ENCODE measurements around the gene VWA5A.

The VWA5A gene

GRCh38 chr11:124176925-124177715 lies 61.9 kb downstream of the VWA5A start:
- TF ChIP-seq CTCF (IDR thresholded peaks at IDR 0.05; ENCODE audit: insufficient read depth, low read depth, low read length, missing control alignments) = no peak
- no peak for DNase-seq (ENCODE audit: low read depth)
- no peak overlapping the region for H3K4me3 ChIP-seq (ENCODE audit: low read length)

GRCh38 chr11:124179310-124179709 lies 64.1 kb downstream of the VWA5A start:
- DNase-seq (ENCODE audit: low read depth) = peak; percentile 10
- no peak for TF ChIP-seq CTCF (IDR thresholded peaks at IDR 0.05; ENCODE audit: insufficient read depth, low read depth, low read length, missing control alignments)
- H3K4me3 ChIP-seq (ENCODE audit: low read length) = no peak overlapping the region

GRCh38 chr11:124183068-124183467 lies 67.8 kb downstream of the VWA5A start, which contains the start of gene OR10D3:
Gene OR10D3, plus strand, starts transcription at chr11:124183345. Its CDS starts 1,925 bp downstream, at chr11:124185270.
- H3K4me3 ChIP-seq (ENCODE audit: low read length) = no peak within 1 kb of the TSS
- TF ChIP-seq CTCF (IDR thresholded peaks at IDR 0.05; ENCODE audit: insufficient read depth, low read depth, low read length, missing control alignments) = no peak
- no peak for DNase-seq (ENCODE audit: low read depth)

GRCh38 chr11:124190298-124191139 lies 75.3 kb downstream of the VWA5A start:
- TF ChIP-seq CTCF (IDR thresholded peaks at IDR 0.05; ENCODE audit: insufficient read depth, low read depth, low read length, missing control alignments) = no peak
- no peak for DNase-seq (ENCODE audit: low read depth)
- no peak overlapping the region for H3K4me3 ChIP-seq (ENCODE audit: low read length)

- no peak for DNase-seq (ENCODE audit: low read depth)
- no peak for TF ChIP-seq CTCF (IDR thresholded peaks at IDR 0.05; ENCODE audit: insufficient read depth, low read depth, low read length, missing control alignments)
- no peak overlapping the region for H3K4me3 ChIP-seq (ENCODE audit: low read length)
Observed at GRCh38 chr11:124193221-124194010, 78.2 kb downstream of the VWA5A start.

- DNase-seq (ENCODE audit: low read depth) = peak; percentile 66
- TF ChIP-seq CTCF (IDR thresholded peaks at IDR 0.05; ENCODE audit: insufficient read depth, low read depth, low read length, missing control alignments) = no peak
- no peak overlapping the region for H3K4me3 ChIP-seq (ENCODE audit: low read length)
Observed at GRCh38 chr11:124194293-124195188, 79.3 kb downstream of the VWA5A start.

Measured in epithelial cell of esophagus (primary cell).